Measurements from ENCODE around the gene ARHGEF33.

GRCh38 chr2:39013871-39014270 is 124.2 kb downstream of the ARHGEF33 start:
- TF ChIP-seq CTCF (IDR thresholded peaks at IDR 0.05): no peak
- TF ChIP-seq EP300 (IDR thresholded peaks at IDR 0.05): no peak
- no peak for TF ChIP-seq POLR2A (IDR thresholded peaks at IDR 0.05)
